ENCODE measurements around the gene BIN1. TPM values are rescaled to one million over a fixed set of nuclear protein-coding genes. Genes with fewer than 3 reads are reported as not detected.

The BIN1 gene
- total RNA-seq, 2 experiments from 2014 or later: 130 to 131 TPM

GRCh38 chr2:127142663-127143630 lies 36.0 kb upstream of the BIN1 start:
- peaks cover 20% of the 10 kb centered on the region for H3K27me3 Mint-ChIP-seq
- no peaks in the 10 kb centered on the region for H3K9me3 Mint-ChIP-seq
- POLR2A ChIA-PET: no interaction called here
- H3K27ac Mint-ChIP-seq: no peak overlapping the region
- H3K4me3 Mint-ChIP-seq: no peak overlapping the region
- H3K36me3 Mint-ChIP-seq (ENCODE audit: low read depth): no peaks in the 10 kb centered on the region
- DNase-seq: no peak
- no peaks in the 10 kb centered on the region for H3K4me1 Mint-ChIP-seq
- CTCF ChIA-PET: no interaction called here

GRCh38 chr2:127140538-127140937 lies 33.6 kb upstream of the BIN1 start:
- CTCF ChIA-PET: interaction anchor here (1.7 kb wide), 1 partner anchor 72 kb away, joined by 5 read pairs; no protein-coding TSS in a partner anchor
- Mint-ChIP-seq H3K9me3 (no peaks in the 10 kb centered on the region), H3K4me1 (no peaks in the 10 kb centered on the region), H3K36me3 (ENCODE audit: low read depth) (no peaks in the 10 kb centered on the region), H3K27me3 (peaks cover 20% of the 10 kb centered on the region), H3K4me3 (no peak overlapping the region), H3K27ac (no peak overlapping the region)
- DNase-seq: no peak
- POLR2A ChIA-PET: no interaction called here

GRCh38 chr2:127139766-127140165 lies 32.8 kb upstream of the BIN1 start:
- POLR2A ChIA-PET: no interaction called here
- H3K27me3 Mint-ChIP-seq: peaks cover 20% of the 10 kb centered on the region

GRCh38 chr2:127138281-127138680 lies 31.3 kb upstream of the BIN1 start:
- no peaks in the 10 kb centered on the region for H3K9me3 Mint-ChIP-seq
- H3K4me3 Mint-ChIP-seq: no peak overlapping the region
- CTCF ChIA-PET: no interaction called here
- no peaks in the 10 kb centered on the region for H3K4me1 Mint-ChIP-seq
- no peaks in the 10 kb centered on the region for H3K36me3 Mint-ChIP-seq (ENCODE audit: low read depth)
- peaks cover 20% of the 10 kb centered on the region for H3K27me3 Mint-ChIP-seq
- DNase-seq: no peak
- POLR2A ChIA-PET: no interaction called here
- H3K27ac Mint-ChIP-seq: no peak overlapping the region

More at GRCh38 chr2:127139766-127140165, 32.8 kb upstream of the BIN1 start:
- H3K4me1 Mint-ChIP-seq: no peaks in the 10 kb centered on the region
- no peak overlapping the region for H3K27ac Mint-ChIP-seq
- H3K9me3 Mint-ChIP-seq: no peaks in the 10 kb centered on the region
- CTCF ChIA-PET: interaction anchor here (1.7 kb wide), 1 partner anchor 71 kb away, joined by 5 read pairs; no protein-coding TSS in a partner anchor
- no peak for DNase-seq
- no peaks in the 10 kb centered on the region for H3K36me3 Mint-ChIP-seq (ENCODE audit: low read depth)
- H3K4me3 Mint-ChIP-seq: no peak overlapping the region

GRCh38 chr2:127137741-127138140 lies 30.8 kb upstream of the BIN1 start:
- no peak overlapping the region for H3K4me3 Mint-ChIP-seq
- ChIA-PET POLR2A (interaction anchor here (0.5 kb wide), 1 partner anchor 142 kb away, joined by 5 read pairs; no protein-coding TSS in a partner anchor), CTCF (no interaction called here)
- H3K36me3 Mint-ChIP-seq (ENCODE audit: low read depth): no peaks in the 10 kb centered on the region
- no peaks in the 10 kb centered on the region for H3K4me1 Mint-ChIP-seq
- H3K9me3 Mint-ChIP-seq: no peaks in the 10 kb centered on the region
- H3K27me3 Mint-ChIP-seq: peaks cover 20% of the 10 kb centered on the region
- no peak for DNase-seq
- no peak overlapping the region for H3K27ac Mint-ChIP-seq

GRCh38 chr2:127137225-127137624 lies 30.3 kb upstream of the BIN1 start:
- Mint-ChIP-seq H3K36me3 (ENCODE audit: low read depth) (no peaks in the 10 kb centered on the region), H3K4me1 (no peaks in the 10 kb centered on the region), H3K4me3 (no peak overlapping the region), H3K9me3 (no peaks in the 10 kb centered on the region), H3K27ac (no peak overlapping the region), H3K27me3 (peaks cover 20% of the 10 kb centered on the region)
- DNase-seq: no peak
- POLR2A ChIA-PET: interaction anchor here (0.5 kb wide), 1 partner anchor 143 kb away, joined by 5 read pairs; no protein-coding TSS in a partner anchor
- CTCF ChIA-PET: no interaction called here

GRCh38 chr2:127134833-127135830 lies 28.2 kb upstream of the BIN1 start:
- ChIA-PET POLR2A (no interaction called here), CTCF (no interaction called here)
- Mint-ChIP-seq H3K36me3 (ENCODE audit: low read depth) (no peaks in the 10 kb centered on the region), H3K4me1 (no peaks in the 10 kb centered on the region), H3K4me3 (no peak overlapping the region), H3K9me3 (no peaks in the 10 kb centered on the region), H3K27me3 (peaks cover 8% of the 10 kb centered on the region), H3K27ac (no peak overlapping the region)
- no peak for DNase-seq

- Mint-ChIP-seq H3K9me3 (no peaks in the 10 kb centered on the region), H3K27ac (no peak overlapping the region), H3K4me3 (no peak overlapping the region), H3K36me3 (ENCODE audit: low read depth) (no peaks in the 10 kb centered on the region), H3K4me1 (no peaks in the 10 kb centered on the region), H3K27me3 (peaks cover 1% of the 10 kb centered on the region)
- no peak for DNase-seq
- ChIA-PET POLR2A (no interaction called here), CTCF (no interaction called here)
Observed at GRCh38 chr2:127134235-127134634, 27.3 kb upstream of the BIN1 start.

- POLR2A ChIA-PET: no interaction called here
- DNase-seq: no peak
- Mint-ChIP-seq H3K4me3 (no peak overlapping the region), H3K4me1 (no peaks in the 10 kb centered on the region), H3K9me3 (no peaks in the 10 kb centered on the region), H3K36me3 (ENCODE audit: low read depth) (no peaks in the 10 kb centered on the region), H3K27me3 (no peaks in the 10 kb centered on the region), H3K27ac (no peak overlapping the region)
- CTCF ChIA-PET: no interaction called here
Observed at GRCh38 chr2:127133793-127134192, 26.8 kb upstream of the BIN1 start.

- no peak overlapping the region for H3K4me3 Mint-ChIP-seq
Observed at GRCh38 chr2:127130421-127130820, 23.5 kb upstream of the BIN1 start.

GRCh38 chr2:127129937-127130336 lies 23.0 kb upstream of the BIN1 start:
- no peak overlapping the region for H3K4me3 Mint-ChIP-seq
- DNase-seq: peak; percentile 6
- no peaks in the 10 kb centered on the region for H3K36me3 Mint-ChIP-seq (ENCODE audit: low read depth)
- POLR2A ChIA-PET: no interaction called here
- no peaks in the 10 kb centered on the region for H3K9me3 Mint-ChIP-seq
- H3K4me1 Mint-ChIP-seq: no peaks in the 10 kb centered on the region
- H3K27ac Mint-ChIP-seq: no peak overlapping the region
- no peaks in the 10 kb centered on the region for H3K27me3 Mint-ChIP-seq
- CTCF ChIA-PET: no interaction called here

More at GRCh38 chr2:127130421-127130820, 23.5 kb upstream of the BIN1 start:
- DNase-seq: no peak
- no peaks in the 10 kb centered on the region for H3K9me3 Mint-ChIP-seq
- H3K36me3 Mint-ChIP-seq (ENCODE audit: low read depth): no peaks in the 10 kb centered on the region
- ChIA-PET POLR2A (no interaction called here), CTCF (no interaction called here)
- no peak overlapping the region for H3K27ac Mint-ChIP-seq
- H3K27me3 Mint-ChIP-seq: no peaks in the 10 kb centered on the region
- no peaks in the 10 kb centered on the region for H3K4me1 Mint-ChIP-seq

- ChIA-PET POLR2A (no interaction called here), CTCF (no interaction called here)
- Mint-ChIP-seq H3K27me3 (no peaks in the 10 kb centered on the region), H3K27ac (no peak overlapping the region), H3K9me3 (no peaks in the 10 kb centered on the region), H3K4me1 (no peaks in the 10 kb centered on the region), H3K36me3 (ENCODE audit: low read depth) (no peaks in the 10 kb centered on the region), H3K4me3 (no peak overlapping the region)
- peak; percentile 14 for DNase-seq
Observed at GRCh38 chr2:127128445-127128904, 21.5 kb upstream of the BIN1 start.

- Mint-ChIP-seq H3K27ac (no peak overlapping the region), H3K27me3 (no peaks in the 10 kb centered on the region), H3K4me3 (no peak overlapping the region), H3K36me3 (ENCODE audit: low read depth) (no peaks in the 10 kb centered on the region), H3K9me3 (no peaks in the 10 kb centered on the region), H3K4me1 (no peaks in the 10 kb centered on the region)
- ChIA-PET POLR2A (no interaction called here), CTCF (no interaction called here)
- DNase-seq: no peak
Observed at GRCh38 chr2:127125821-127126220, 18.9 kb upstream of the BIN1 start.

Data from activated CD4-positive, alpha-beta memory T cell treated with anti-CD3 and anti-CD28 coated beads, Interleukin-2, amount 10 ng/mL, durations not matched to agents 7 days and 5 days (primary cell).